Activated CD8-positive, alpha-beta T cell treated with anti-CD3 and anti-CD28 coated beads for 36 hours (primary cell): ENCODE results near the gene PPIB. TPM values are rescaled to one million over a fixed set of nuclear protein-coding genes. Genes with fewer than 3 reads are reported as not detected.

Source experiments
- ATAC-seq: fragments of 200-7000 bp; cut with Tn5 transposase; one replicate; pipeline ENCODE4 v1.10.0; 2021; ENCODE audit warnings: mild to moderate bottlenecking, moderate library complexity
- CTCF ChIA-PET: fragments of 350-600 bp; sonication (Branson Sonifier 250); formaldehyde crosslinking; loops from one replicate; lab custom pipeline; 2021; ENCODE audit warnings: antibody characterized with exemption; lab: Charles Lee
- POLR2A ChIA-PET: fragments of 350-600 bp; sonication (Branson Sonifier 250); formaldehyde crosslinking; loops from one replicate; lab custom pipeline; 2021; ENCODE audit warnings: antibody characterized with exemption; lab: Charles Lee
- DNase-seq: peaks from one replicate; pipeline ENCODE4 v3.0.0-alpha.2; 2020
- H3K27ac Mint-ChIP-seq: one replicate; pipeline ENCODE4 v1.8.0; 2021; ENCODE audit warnings: mild to moderate bottlenecking, mixed read lengths
- H3K27me3 Mint-ChIP-seq: one replicate; pipeline ENCODE4 v1.8.0; 2021; ENCODE audit warnings: mixed read lengths
- H3K36me3 Mint-ChIP-seq: one replicate; pipeline ENCODE4 v1.8.0; 2021; ENCODE audit warnings: low read depth, mixed read lengths
- H3K4me1 Mint-ChIP-seq: one replicate; pipeline ENCODE4 v1.8.0; 2021; ENCODE audit warnings: low read depth, mixed read lengths
- H3K4me3 Mint-ChIP-seq: one replicate; pipeline ENCODE4 v1.8.0; 2021; ENCODE audit warnings: mild to moderate bottlenecking, moderate library complexity, mixed read lengths
- H3K9me3 Mint-ChIP-seq: one replicate; pipeline ENCODE4 v1.8.0; 2021; ENCODE audit warnings: mixed read lengths
- CTCF ChIP-seq: fragments of 200-600 bp; IDR thresholded peaks from one replicate; pipeline ENCODE4 v1.8.0; 2022; ENCODE audit warnings: antibody characterized with exemption, mild to moderate bottlenecking
- intact Hi-C: fragments of 100-400 bp; cut with micrococcal nuclease; formaldehyde crosslinking; loops from one replicate; pipeline ENCODE4 v1.10.0; 2022
- total RNA-seq, 2 experiments: library from RNA; stranded (reverse); gene quantifications; one replicate each; pipeline ENCODE4 v1.2.3, GENCODE V29; 2021

PPIB gene
- total RNA-seq, result 100 to 1,000 TPM; 223 to 227 TPM

- ATAC-seq (peak; percentile 92), DNase-seq (peak; percentile 98)
- peaks cover 44% of the 10 kb centered on the region for H3K4me1 Mint-ChIP-seq
- peaks cover 27% of the 10 kb centered on the region for H3K36me3 Mint-ChIP-seq
- CTCF ChIA-PET, result interaction anchor here (1.0 to 2.4 kb wide), 5 partner anchors 10 to 189 kb away, joined by 3 to 40 read pairs (median 3); partner anchors contain the start of genes CIAO2A and SNX22
- no peaks in the 10 kb centered on the region for H3K27me3 Mint-ChIP-seq
- no peaks in the 10 kb centered on the region for H3K9me3 Mint-ChIP-seq
- peak within 1 kb of the TSS; percentile 93 for H3K27ac Mint-ChIP-seq
- TF ChIP-seq CTCF, result no peak
- POLR2A ChIA-PET, result interaction anchor here (0.6 to 3.0 kb wide), 12 partner anchors 8 to 558 kb away, joined by 3 to 30 read pairs (median 3); partner anchors contain the start of genes CIAO2A, SNX22, TRIP4 and ZNF609
- H3K4me3 Mint-ChIP-seq, result peak within 1 kb of the TSS; percentile 90
- intact Hi-C loops, result no loop called here
Measured at GRCh38 chr15:64162869-64163658, at the start of gene PPIB. Gene PPIB (minus strand): TSS chr15:64163022. CDS start chr15:64162986, 36 bp downstream.

- ChIA-PET POLR2A (no interaction called here), CTCF (no interaction called here)
- intact Hi-C loops, result no loop called here
- H3K27ac Mint-ChIP-seq, result no peak overlapping the region
- H3K4me1 Mint-ChIP-seq, result peaks cover 8% of the 10 kb centered on the region
- H3K4me3 Mint-ChIP-seq, result no peak overlapping the region
- H3K36me3 Mint-ChIP-seq, result peaks cover 14% of the 10 kb centered on the region
- H3K27me3 Mint-ChIP-seq, result no peaks in the 10 kb centered on the region
- no peak for TF ChIP-seq CTCF
- H3K9me3 Mint-ChIP-seq, result no peaks in the 10 kb centered on the region
- ATAC-seq, result no peak
- no peak for DNase-seq
Measured at GRCh38 chr15:64211696-64212095, 48.9 kb upstream of the PPIB start.

- H3K4me1 Mint-ChIP-seq, result peaks cover 8% of the 10 kb centered on the region
- ChIA-PET POLR2A (no interaction called here), CTCF (interaction anchor here (0.6 to 1.5 kb wide), 9 partner anchors 8 to 441 kb away, joined by 3 to 5 read pairs (median 3); no protein-coding TSS in a partner anchor)
- H3K27me3 Mint-ChIP-seq, result no peaks in the 10 kb centered on the region
- DNase-seq (no peak), ATAC-seq (no peak)
- H3K4me3 Mint-ChIP-seq, result no peak overlapping the region
- intact Hi-C loops, result no loop called here
- peaks cover 14% of the 10 kb centered on the region for H3K36me3 Mint-ChIP-seq
- no peak for TF ChIP-seq CTCF
- no peaks in the 10 kb centered on the region for H3K9me3 Mint-ChIP-seq
- no peak overlapping the region for H3K27ac Mint-ChIP-seq
Measured at GRCh38 chr15:64210371-64210770, 47.5 kb upstream of the PPIB start.

- intact Hi-C loops, result loop anchor here (10.0 kb wide), 1 partner anchor 145 kb away; the partner anchor contains the start of gene CSNK1G1
- peak; percentile 7 for DNase-seq
- no peaks in the 10 kb centered on the region for H3K27me3 Mint-ChIP-seq
- no peak overlapping the region for H3K27ac Mint-ChIP-seq
- peak; percentile 81 for ATAC-seq
- peak; percentile 68 for TF ChIP-seq CTCF
- POLR2A ChIA-PET, result no interaction called here
- H3K4me1 Mint-ChIP-seq, result peaks cover 8% of the 10 kb centered on the region
- H3K9me3 Mint-ChIP-seq, result no peaks in the 10 kb centered on the region
- CTCF ChIA-PET, result interaction anchor here (0.7 to 1.5 kb wide), 8 partner anchors 9 to 442 kb away, joined by 3 to 5 read pairs (median 3); no protein-coding TSS in a partner anchor
- H3K4me3 Mint-ChIP-seq, result no peak overlapping the region
- peaks cover 18% of the 10 kb centered on the region for H3K36me3 Mint-ChIP-seq
Measured at GRCh38 chr15:64209680-64210334, 47.0 kb upstream of the PPIB start.
